ENCODE data around the gene ZNF681.
"Not testable (repeated sequence)": the region's sequence is repeated elsewhere in the genome, so short reads cannot be mapped to it uniquely, and the experiment has no call there.

DNA sequence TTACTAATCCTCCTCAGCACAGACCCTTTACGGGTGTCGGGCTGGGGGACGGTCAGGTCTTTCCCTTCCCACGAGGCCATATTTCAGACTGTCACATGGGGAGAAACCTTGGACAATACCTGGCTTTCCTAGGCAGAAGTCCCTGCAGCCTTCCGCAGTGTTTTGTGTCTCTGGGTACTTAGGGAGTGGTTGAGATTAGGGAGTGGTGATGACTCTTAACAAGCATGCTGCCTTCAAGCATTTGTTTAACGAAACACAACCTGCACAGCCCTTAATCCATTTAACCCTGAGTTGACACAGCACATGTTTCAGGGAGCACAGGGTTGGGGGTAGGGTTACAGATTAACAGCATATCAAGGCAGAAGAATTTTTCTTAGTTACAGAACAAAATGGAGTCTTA lies 34.5 kb downstream of the ZNF681 start:
- not testable (repeated sequence) for TF ChIP-seq POLR2A (IDR thresholded peaks at IDR 0.05; ENCODE audit: low read depth); POLR2AphosphoS5 (IDR thresholded peaks at IDR 0.05)
- TF ChIP-seq, protein P1, sequence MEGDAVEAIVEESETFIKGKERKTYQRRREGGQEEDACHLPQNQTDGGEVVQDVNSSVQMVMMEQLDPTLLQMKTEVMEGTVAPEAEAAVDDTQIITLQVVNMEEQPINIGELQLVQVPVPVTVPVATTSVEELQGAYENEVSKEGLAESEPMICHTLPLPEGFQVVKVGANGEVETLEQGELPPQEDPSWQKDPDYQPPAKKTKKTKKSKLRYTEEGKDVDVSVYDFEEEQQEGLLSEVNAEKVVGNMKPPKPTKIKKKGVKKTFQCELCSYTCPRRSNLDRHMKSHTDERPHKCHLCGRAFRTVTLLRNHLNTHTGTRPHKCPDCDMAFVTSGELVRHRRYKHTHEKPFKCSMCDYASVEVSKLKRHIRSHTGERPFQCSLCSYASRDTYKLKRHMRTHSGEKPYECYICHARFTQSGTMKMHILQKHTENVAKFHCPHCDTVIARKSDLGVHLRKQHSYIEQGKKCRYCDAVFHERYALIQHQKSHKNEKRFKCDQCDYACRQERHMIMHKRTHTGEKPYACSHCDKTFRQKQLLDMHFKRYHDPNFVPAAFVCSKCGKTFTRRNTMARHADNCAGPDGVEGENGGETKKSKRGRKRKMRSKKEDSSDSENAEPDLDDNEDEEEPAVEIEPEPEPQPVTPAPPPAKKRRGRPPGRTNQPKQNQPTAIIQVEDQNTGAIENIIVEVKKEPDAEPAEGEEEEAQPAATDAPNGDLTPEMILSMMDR (IDR thresholded peaks at IDR 0.05): not testable (repeated sequence)
